ENCODE measurements around the gene IQCK. TPM values are rescaled to one million over a fixed set of nuclear protein-coding genes. Genes with fewer than 3 reads are reported as not detected.

The IQCK gene
- total and polyA plus RNA-seq, 12 donors: 8.2 to 35.2 (median 14.9) TPM

DNA sequence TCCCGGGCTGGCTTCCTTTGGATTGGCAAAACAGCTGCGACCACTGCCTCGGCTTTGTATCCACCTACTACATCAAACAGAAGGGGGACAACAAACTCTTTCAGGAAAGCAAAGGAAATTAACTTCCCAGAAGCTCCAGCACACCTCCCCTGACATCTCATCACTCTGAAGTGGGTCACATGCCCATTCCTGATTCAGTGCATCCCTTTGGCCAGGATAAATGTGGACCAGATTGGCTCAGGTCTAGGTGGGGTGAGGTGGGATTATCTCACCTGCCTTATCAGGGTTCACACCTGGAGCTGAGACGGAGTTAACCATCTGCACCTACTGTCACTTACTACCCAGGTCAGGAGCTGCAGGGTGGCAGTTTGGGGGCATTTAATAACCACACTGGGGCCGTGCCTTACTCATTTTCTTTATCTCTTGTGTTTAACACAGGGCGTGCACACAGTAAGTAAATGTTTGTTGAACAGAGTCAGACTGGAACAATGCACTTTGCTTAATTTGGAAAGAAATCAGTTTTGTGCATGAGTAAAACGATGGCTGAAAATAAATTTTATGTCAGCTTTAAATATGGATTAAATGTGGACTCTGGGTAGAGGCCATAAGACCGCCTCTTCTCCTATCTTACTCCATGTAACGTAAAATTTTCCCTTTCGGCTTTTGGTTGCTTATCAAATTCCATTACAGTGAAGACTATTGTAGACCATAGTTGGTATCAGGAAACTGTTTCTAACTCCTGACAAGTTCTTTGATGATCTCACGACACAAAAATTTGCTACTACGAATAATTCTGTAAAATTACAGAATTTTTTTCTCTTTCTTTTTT, 36.0 kb downstream of the IQCK start:
- TF ChIP-seq POLR2A (IDR thresholded peaks at IDR 0.05): no peak
- TF ChIP-seq, protein P1, sequence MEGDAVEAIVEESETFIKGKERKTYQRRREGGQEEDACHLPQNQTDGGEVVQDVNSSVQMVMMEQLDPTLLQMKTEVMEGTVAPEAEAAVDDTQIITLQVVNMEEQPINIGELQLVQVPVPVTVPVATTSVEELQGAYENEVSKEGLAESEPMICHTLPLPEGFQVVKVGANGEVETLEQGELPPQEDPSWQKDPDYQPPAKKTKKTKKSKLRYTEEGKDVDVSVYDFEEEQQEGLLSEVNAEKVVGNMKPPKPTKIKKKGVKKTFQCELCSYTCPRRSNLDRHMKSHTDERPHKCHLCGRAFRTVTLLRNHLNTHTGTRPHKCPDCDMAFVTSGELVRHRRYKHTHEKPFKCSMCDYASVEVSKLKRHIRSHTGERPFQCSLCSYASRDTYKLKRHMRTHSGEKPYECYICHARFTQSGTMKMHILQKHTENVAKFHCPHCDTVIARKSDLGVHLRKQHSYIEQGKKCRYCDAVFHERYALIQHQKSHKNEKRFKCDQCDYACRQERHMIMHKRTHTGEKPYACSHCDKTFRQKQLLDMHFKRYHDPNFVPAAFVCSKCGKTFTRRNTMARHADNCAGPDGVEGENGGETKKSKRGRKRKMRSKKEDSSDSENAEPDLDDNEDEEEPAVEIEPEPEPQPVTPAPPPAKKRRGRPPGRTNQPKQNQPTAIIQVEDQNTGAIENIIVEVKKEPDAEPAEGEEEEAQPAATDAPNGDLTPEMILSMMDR (IDR thresholded peaks at IDR 0.05): no peak
- no peaks in the 10 kb centered on the region for H3K9me3 ChIP-seq (replicated peaks in 1 of 3)
- no peaks in the 10 kb centered on the region for H3K36me3 ChIP-seq (replicated peaks in 1 of 2)
- peak overlapping the region in 1 of 5 donors; percentile 2 for H3K27ac ChIP-seq
- 77 to 87% (median 80%) methylated on average over 12 of the region's 12 CpGs for WGBS, 4 donors
- H3K27me3 ChIP-seq: no peaks in the 10 kb centered on the region
- intact Hi-C loops (cut with DNase I): no loop called here
- H3K4me1 ChIP-seq (replicated peaks in 1 of 2): no peaks in the 10 kb centered on the region
- no peak overlapping the region for H3K4me3 ChIP-seq
- no peak for DNase-seq

DNA sequence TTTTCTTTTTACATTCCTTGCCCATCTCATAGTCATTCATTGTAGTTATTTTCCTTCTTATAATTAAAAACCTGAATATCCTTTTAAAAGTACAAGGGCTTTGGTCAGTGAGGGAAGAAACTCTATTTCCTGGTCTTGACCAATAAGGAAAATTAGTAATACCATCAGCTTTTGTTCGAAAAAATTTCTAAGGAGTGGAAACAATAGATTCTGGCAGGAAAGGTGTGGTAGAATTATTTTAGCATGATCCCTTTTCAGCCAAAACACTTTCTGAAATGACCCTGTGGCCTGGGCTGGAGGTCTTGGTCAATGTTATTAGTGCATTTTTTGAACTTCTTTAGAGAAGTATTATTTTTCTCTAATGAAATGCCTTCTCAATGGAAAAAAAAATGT, 36.6 kb downstream of the IQCK start:
- TF ChIP-seq, protein P1 (IDR thresholded peaks at IDR 0.05): no peak
- no peak for TF ChIP-seq POLR2A (IDR thresholded peaks at IDR 0.05)
- H3K4me3 ChIP-seq: no peak overlapping the region
- no peak for DNase-seq
- H3K9me3 ChIP-seq (replicated peaks in 1 of 3): no peaks in the 10 kb centered on the region
- WGBS, 4 donors: 68 to 82% (median 78%) methylated on average over 1 of the region's 1 CpG
- H3K27ac ChIP-seq: peak overlapping the region in 1 of 5 donors; percentile 8
- no peaks in the 10 kb centered on the region for H3K4me1 ChIP-seq (replicated peaks in 1 of 2)
- H3K36me3 ChIP-seq (replicated peaks in 1 of 2): no peaks in the 10 kb centered on the region
- no peaks in the 10 kb centered on the region for H3K27me3 ChIP-seq
- intact Hi-C loops (cut with DNase I): no loop called here

DNA sequence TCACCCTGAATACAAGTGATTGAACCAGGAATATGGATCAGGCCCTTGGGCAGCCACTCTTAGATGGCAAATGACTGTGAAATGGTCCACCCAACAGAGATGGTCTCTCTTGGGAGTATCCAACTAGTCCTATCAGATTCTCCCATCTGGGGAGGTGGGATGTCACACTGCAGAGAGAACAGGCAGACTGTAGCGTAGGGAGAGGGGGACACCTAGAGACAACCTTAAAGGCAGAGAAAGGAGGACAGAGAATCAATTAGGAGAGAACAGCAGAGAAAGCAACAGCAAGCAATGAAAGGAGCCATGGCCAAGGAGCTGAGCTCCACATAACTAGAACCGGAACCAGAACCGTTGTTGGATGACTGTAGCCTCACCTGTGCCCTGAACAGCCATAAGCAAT, 37.2 kb downstream of the IQCK start:
- intact Hi-C loops (cut with DNase I): no loop called here
- Histone ChIP-seq H3K36me3 (replicated peaks in 1 of 2) (no peaks in the 10 kb centered on the region), H3K27me3 (no peaks in the 10 kb centered on the region), H3K4me3 (no peak overlapping the region), H3K4me1 (replicated peaks in 1 of 2) (no peaks in the 10 kb centered on the region), H3K9me3 (replicated peaks in 1 of 3) (no peaks in the 10 kb centered on the region), H3K27ac (peak overlapping the region in 1 of 5 donors; percentile 8)
- 93 to 98% (median 96%) methylated on average over 3 of the region's 3 CpGs for WGBS, 4 donors
- no peak for DNase-seq
- TF ChIP-seq, protein P1 (IDR thresholded peaks at IDR 0.05): no peak
- TF ChIP-seq POLR2A (IDR thresholded peaks at IDR 0.05): no peak

DNA sequence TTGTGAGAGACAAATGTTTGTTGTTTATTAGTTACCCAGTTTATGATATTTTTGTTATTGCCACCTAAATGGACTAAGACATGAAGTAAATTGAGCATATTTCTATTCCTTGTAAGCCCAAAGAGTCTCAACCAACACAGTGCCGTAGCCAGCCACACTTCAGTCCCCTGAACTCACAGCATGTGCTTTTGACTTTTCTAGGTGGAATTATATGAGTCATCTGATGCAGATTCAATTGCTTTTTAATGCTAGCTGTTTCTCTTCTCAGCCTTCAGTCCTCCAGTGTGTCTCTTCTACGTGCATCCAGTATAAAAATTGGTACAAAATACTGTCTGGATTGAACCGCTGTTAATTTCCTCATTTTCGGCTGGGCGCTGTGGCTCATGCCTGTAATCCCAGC, 39.0 kb downstream of the IQCK start:
- no peaks in the 10 kb centered on the region for H3K4me1 ChIP-seq (replicated peaks in 1 of 2)
- no peaks in the 10 kb centered on the region for H3K9me3 ChIP-seq (replicated peaks in 1 of 3)
- 91 to 95% (median 93%) methylated on average over 5 of the region's 5 CpGs for WGBS, 4 donors
- no peak overlapping the region for H3K27ac ChIP-seq
- no peaks in the 10 kb centered on the region for H3K36me3 ChIP-seq (replicated peaks in 1 of 2)
- H3K27me3 ChIP-seq: no peaks in the 10 kb centered on the region
- DNase-seq: no peak
- intact Hi-C loops (cut with DNase I): no loop called here
- H3K4me3 ChIP-seq: no peak overlapping the region
- TF ChIP-seq POLR2A (IDR thresholded peaks at IDR 0.05): no peak
- TF ChIP-seq, protein P1 (IDR thresholded peaks at IDR 0.05): no peak
